K562 treated with DMSO at 1 percent for 4 hours (cell line): Measurements from ENCODE around the gene OLFML2B. TPM values are rescaled to one million over a fixed set of nuclear protein-coding genes. Genes with fewer than 3 reads are reported as not detected.

Experiments
- total RNA-seq: library from RNA; unstranded; fragments of 300-600 nt; gene quantifications from 2 replicates; pipeline ENCODE4 v1.2.3, GENCODE V29; 2022; ENCODE audit not compliant: insufficient read depth

Gene OLFML2B
- total RNA-seq, result not detected in 2 replicates

GRCh38 chr1:162023547-162024501 lies at the start of gene OLFML2B:
TSS of gene OLFML2B (minus strand) at chr1:162023869. CDS start at chr1:162023430, 439 bp downstream.

GRCh38 chr1:162069334-162070093 lies 45.8 kb upstream of the OLFML2B start, which contains the start of gene NOS1AP:
TSS of gene NOS1AP (plus strand) at chr1:162069691. CDS start at chr1:162070178, 487 bp downstream.

Other genes with a start within 250 kb of the OLFML2B start
- gene NOS1AP, start 45.8 kb upstream of the OLFML2B start, total RNA-seq, result 0.39 TPM in 1 of 2 replicates, not detected in the other